ENCODE results near the gene ERMARD.

ERMARD gene

GRCh38 chr6:169802790-169803189, 51.4 kb downstream of the ERMARD start:
- no peak for DNase-seq (ENCODE audit: low read depth)

DNA sequence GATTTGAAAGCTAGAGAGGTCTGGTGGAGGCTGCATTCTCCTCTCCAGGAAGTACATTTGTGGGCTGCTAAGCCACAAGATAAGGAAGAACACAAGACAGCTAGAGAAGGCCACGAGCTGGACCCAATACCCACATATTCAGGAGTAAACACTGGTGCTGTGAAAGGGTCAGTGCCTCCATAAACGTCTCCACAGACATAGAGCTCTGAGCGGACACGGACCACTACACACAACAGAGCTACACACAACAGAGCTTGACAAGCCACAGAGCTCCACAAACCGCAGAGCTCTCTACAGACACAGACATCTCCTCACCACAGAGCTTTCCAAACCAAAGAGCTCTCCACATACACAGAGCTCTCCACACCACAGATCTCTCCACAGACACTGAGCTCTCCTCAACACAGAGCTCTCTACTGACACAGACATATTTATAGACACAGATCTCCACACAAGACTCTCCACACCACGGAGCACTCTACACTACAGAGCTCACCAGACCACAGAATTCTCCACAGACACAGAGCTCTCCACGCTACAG, 51.9 kb downstream of the ERMARD start:
- DNase-seq (ENCODE audit: low read depth): no peak

GRCh38 chr6:169803816-169804340, 52.5 kb downstream of the ERMARD start:
- no peak for DNase-seq (ENCODE audit: low read depth)

DNA sequence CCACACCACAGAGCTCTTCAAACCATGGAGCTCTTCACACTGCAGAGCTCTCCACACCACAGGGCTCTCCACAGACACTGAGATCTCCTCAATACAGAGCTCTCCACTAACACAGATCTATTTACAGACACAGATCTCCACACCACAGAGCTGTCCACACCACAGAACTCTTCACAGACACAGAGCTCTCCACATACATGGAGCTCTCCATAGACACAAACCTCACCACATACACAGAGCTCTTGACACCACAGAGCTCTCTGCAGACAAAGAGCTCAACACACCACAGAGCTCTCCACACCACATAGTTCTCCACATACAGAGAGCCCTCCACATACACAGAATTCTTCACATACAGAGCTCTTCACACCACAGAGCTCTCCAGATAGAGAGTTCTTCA, 53.0 kb downstream of the ERMARD start:
- DNase-seq (ENCODE audit: low read depth): no peak

GRCh38 chr6:169805242-169805838, 53.9 kb downstream of the ERMARD start:
- DNase-seq (ENCODE audit: low read depth): no peak

DNA sequence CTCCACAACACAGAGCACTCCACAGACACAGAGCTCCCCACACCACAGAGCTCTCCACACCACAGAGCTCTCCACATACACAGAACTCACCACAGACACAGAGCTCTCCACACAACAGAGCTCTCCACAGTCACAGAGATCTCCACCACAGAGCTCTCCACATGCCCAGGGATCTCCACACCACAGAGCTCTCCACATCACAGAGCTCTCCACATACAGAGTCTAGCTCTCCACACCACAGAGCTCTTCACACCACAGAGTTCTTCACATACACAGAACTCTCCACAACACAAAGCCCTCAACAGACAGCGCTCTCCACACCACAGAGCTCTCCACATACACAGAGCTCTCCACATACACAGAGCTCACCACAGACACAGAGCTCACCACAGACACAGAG, 55.3 kb downstream of the ERMARD start:
- DNase-seq (ENCODE audit: low read depth): no peak

DNA sequence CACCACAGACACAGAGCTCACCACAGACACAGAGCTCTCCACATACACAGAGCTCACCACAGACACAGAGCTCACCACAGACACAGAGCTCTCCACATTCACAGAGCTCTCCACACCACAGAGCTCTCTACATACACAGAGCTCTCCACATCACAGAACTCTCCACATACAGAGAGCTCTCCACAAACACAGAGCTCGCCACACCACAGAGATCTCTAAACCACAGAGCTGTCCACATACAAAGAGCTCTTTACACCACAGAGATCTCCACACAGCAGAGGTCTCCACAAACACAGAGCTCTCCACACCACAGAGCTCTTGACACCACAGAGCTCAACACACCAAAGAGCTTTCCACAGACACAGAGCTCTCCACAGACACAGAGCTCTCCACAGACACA, 55.8 kb downstream of the ERMARD start:
- no peak for DNase-seq (ENCODE audit: low read depth)

DNA sequence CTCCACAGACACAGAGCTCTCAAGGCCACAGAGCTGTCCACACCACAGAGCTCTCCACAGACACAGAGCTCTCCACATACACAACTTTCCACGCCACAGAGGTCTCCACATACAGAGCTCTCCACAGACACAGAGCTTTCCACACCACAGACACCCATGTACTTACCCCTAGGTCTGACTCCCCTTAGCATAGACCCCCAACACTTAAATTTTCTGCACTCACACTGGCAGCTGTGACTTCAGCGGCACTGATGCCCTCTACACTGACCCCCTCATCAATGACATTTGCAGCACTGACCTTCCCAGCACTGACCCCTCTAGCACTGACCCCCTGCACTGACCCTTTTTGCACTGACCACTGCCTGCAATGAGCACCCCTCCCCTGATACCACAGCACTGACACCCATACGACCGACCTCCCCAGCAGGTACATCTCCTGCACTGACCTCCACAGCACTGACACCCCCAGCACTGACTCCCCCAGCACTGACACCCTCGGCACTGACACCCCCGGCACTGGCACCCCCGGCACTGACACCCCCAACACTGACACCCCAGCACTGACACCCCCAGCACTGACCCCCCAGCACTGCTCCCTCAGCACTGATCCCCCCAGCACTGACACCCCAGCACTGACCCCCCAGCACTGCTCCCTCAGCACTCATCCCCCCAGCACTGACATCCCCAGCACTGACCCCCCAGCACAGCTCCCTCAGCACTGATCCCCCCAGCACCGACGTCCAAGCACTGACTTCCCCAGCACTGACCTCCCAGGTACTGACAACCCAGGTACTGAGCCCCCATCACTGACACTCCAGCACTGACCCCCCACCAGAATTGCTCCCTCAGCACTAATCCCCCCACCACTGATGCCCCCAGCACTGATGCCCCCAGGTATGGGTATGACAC, 56.5 kb downstream of the ERMARD start:
- DNase-seq (ENCODE audit: low read depth): no peak

GRCh38 chr6:169808608-169808967, 57.2 kb downstream of the ERMARD start:
- no peak for DNase-seq (ENCODE audit: low read depth)

GRCh38 chr6:169809386-169809785, 58.0 kb downstream of the ERMARD start:
- DNase-seq (ENCODE audit: low read depth): no peak

- DNase-seq (ENCODE audit: low read depth): no peak
Measured at GRCh38 chr6:169810066-169810989, 58.9 kb downstream of the ERMARD start.

- DNase-seq (ENCODE audit: low read depth): no peak
Measured at GRCh38 chr6:169811072-169811471, 59.6 kb downstream of the ERMARD start.

DNA sequence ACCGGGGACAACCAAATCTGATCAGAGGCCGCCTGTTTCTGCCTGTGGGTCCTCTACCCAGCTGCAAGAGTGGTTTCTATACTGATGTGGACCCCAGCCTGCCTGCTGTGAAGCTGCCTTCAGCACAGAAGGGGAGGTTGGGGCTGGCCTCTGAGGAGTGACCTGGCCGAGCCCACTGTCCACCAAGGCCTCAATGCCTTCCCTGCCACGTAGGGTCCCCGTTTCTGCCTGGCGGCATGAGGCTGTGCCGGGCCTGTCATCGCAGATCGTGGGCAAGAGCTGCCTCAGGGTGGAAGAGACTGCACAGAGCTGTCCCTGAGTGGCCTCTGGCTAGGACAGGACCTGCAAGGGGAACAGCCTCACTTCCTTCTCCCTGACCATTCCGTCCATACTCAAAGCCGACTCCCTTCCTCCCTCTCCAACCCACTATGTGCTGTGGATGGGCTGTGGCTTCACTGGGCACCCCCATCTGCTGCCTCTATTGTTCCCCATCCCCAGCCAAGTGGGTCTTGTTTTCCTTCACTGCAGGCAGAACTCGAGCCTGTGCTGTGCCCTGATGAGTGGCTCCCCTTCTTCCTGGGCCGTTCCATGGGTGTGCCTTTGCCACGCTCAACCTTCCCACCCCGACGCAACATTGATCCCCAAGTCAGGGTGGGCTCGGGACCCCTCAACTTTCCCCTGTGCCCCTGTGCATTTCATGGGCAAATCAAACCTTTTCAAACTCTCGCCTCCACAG, 60.3 kb downstream of the ERMARD start:
- DNase-seq (ENCODE audit: low read depth): no peak

DNA sequence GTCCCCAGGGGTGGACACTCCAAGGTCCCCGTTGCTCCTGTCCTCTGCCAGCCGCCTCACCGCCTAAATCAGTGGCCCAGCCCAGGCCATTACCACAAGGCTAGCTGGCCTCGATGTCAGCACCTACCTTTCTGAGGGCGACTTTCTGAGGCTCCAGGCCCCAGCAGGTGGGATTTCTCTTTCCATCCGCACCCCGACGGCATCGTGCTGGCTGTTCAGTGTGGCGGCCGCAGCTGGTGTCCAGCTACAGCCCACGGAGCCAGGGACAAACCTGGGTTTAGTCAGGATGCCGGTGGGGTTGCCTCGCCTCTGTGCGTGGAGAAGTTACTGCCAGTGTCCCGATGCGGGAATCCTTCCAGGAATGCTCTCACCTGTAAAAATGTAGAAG, 60.8 kb downstream of the ERMARD start:
- no peak for DNase-seq (ENCODE audit: low read depth)

DNA sequence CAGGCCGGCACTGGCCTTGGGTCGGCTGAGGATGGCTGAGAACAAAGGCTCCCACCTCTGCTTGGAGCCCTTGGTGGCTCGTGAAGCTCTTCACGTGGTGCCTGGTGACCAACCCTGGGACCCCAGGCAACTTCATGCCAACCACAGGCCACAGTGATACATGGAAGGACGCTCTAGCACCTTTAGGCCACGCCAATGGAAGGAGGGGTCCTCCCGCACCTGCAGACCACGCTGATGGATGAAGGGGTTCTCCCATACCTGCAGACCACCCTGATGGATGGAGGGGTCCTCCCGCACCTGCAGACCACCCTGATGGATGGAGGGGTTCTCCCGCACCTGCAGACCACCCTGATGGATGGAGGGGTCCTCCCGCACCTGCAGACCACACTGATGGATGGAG, 62.5 kb downstream of the ERMARD start:
- no peak for DNase-seq (ENCODE audit: low read depth)

- DNase-seq (ENCODE audit: low read depth): no peak
Measured at GRCh38 chr6:169816054-169816453, 64.6 kb downstream of the ERMARD start.

- DNase-seq (ENCODE audit: low read depth): no peak
Measured at GRCh38 chr6:169816975-169817374, 65.6 kb downstream of the ERMARD start.

DNA sequence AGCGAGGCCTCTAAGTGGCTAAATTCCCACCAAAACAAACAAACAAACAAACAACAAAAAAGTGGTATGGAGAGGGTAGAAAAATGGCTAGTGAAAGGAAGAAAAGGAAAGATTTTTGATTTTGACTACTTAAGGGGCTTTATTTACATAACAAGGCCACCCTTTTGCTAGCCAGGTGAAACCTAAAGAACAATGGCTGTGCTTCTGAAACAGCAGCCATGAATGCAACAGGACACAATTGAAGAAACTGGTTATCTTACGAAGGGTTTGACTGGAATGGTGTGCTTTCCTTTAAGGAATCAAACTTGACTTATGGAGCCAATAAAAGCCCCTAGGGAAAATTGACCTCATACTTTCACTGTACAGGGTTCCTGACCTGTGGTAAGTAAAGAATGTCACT, 68.9 kb downstream of the ERMARD start:
- DNase-seq (ENCODE audit: low read depth): no peak

GRCh38 chr6:169824021-169824420, 72.6 kb downstream of the ERMARD start:
- no peak for DNase-seq (ENCODE audit: low read depth)

GRCh38 chr6:169824848-169825557, 73.6 kb downstream of the ERMARD start:
- no peak for DNase-seq (ENCODE audit: low read depth)

Measured in GM04504 (cell line).